Common myeloid progenitor, CD34-positive (primary cell): ENCODE results near the gene RNU7-1.

Experiments
- CTCF ChIA-PET: fragments of 350-600 bp; sonication (Branson Sonifier 250); formaldehyde crosslinking; loops from one replicate; lab custom pipeline; 2021; ENCODE audit warnings: antibody characterized with exemption; lab: Charles Lee
- POLR2A ChIA-PET: fragments of 350-600 bp; sonication (Branson Sonifier 250); formaldehyde crosslinking; loops from one replicate; lab custom pipeline; 2021; ENCODE audit warnings: antibody characterized with exemption; lab: Charles Lee
- DNase-seq, 3 donors: peaks; one replicate each; pipeline versions ENCODE4 v3.0.0 to v3.0.0-alpha.2; 2013
- H3K27ac ChIP-seq, 2 experiments: 1 replicate in 1 of 2; 2 replicates in 1 of 2; pipeline ENCODE4 v1.7.0; 2013; ENCODE audit warnings: inconsistent platforms in 2 of 2, low read length in 2 of 2, mild to moderate bottlenecking in 2 of 2, low read depth in 1 of 2, moderate library complexity in 1 of 2; ENCODE audit not compliant: severe bottlenecking in 2 of 2, insufficient read depth in 1 of 2, poor library complexity in 1 of 2
- H3K27me3 ChIP-seq, 5 experiments: replicated peaks in 2 of 5; 1 replicate in 3 of 5; 2 replicates in 2 of 5; pipeline versions ENCODE4 v1.6.1 to v1.7.0; 2013; ENCODE audit warnings: low read length in 4 of 5, mild to moderate bottlenecking in 2 of 5, moderate library complexity in 2 of 5, inconsistent platforms in 1 of 5; ENCODE audit not compliant: insufficient read depth in 5 of 5, control insufficient read depth in 4 of 5
- H3K36me3 ChIP-seq, 4 experiments: 1 replicate in 2 of 4; 2 replicates in 2 of 4; pipeline versions ENCODE4 v1.6.1 to v1.7.0; 2013; ENCODE audit warnings: low read length in 3 of 4, control low read depth in 1 of 4, mild to moderate bottlenecking in 1 of 4; ENCODE audit not compliant: control insufficient read depth in 4 of 4, insufficient read depth in 4 of 4
- H3K4me1 ChIP-seq, 4 experiments: 1 replicate in 3 of 4; 2 replicates in 1 of 4; pipeline versions ENCODE4 v1.6.1 to v1.7.1; 2013; ENCODE audit warnings: low read length in 3 of 4, mild to moderate bottlenecking in 3 of 4, control low read depth in 1 of 4, inconsistent platforms in 1 of 4, moderate library complexity in 1 of 4; ENCODE audit not compliant: control insufficient read depth in 4 of 4, insufficient read depth in 4 of 4; ENCODE audit errors: control extremely low read depth in 1 of 4
- H3K4me3 ChIP-seq, 7 experiments: 1 replicate in 4 of 7; 2 replicates in 3 of 7; pipeline versions ENCODE4 v1.5.1 to v1.7.0; 2013; ENCODE audit warnings: mild to moderate bottlenecking in 7 of 7, low read length in 6 of 7, moderate library complexity in 6 of 7, inconsistent platforms in 2 of 7, low read depth in 2 of 7, control low read depth in 1 of 7; ENCODE audit not compliant: insufficient read depth in 4 of 7, control insufficient read depth in 1 of 7; ENCODE audit errors: extremely low read depth in 1 of 7
- H3K9me3 ChIP-seq, 5 experiments: 1 replicate in 4 of 5; 2 replicates in 1 of 5; pipeline versions ENCODE4 v1.6.1 to v1.7.1; 2013; ENCODE audit warnings: low read length in 4 of 5, mild to moderate bottlenecking in 2 of 5, inconsistent platforms in 1 of 5, low read depth in 1 of 5, moderate library complexity in 1 of 5; ENCODE audit not compliant: control insufficient read depth in 4 of 5, insufficient read depth in 2 of 5; ENCODE audit errors: control extremely low read depth in 1 of 5
- WGBS: methylation state at CpG from one replicate; pipeline ENCODE4 v1.1.5; 2013; ENCODE audit not compliant: insufficient coverage; 5-methylcytosine and 5-hydroxymethylcytosine counted together

Gene RNU7-1

GRCh38 chr12:6925239-6925539 lies 18.4 kb upstream of the RNU7-1 start:
- H3K9me3 ChIP-seq: no peaks in the 10 kb centered on the region
- H3K4me3 ChIP-seq: no peak overlapping the region
- no peak for DNase-seq
- H3K4me1 ChIP-seq: peaks cover 8 to 65% (median 54%) of the 10 kb centered on the region in 4 experiments
- 75% methylated on average over 1 of the region's 1 CpG for WGBS
- H3K27me3 ChIP-seq: no peaks in the 10 kb centered on the region
- ChIA-PET POLR2A (interaction anchor here (1.2 to 1.7 kb wide), 4 partner anchors 12 to 20 kb away, joined by 3 to 15 read pairs (median 5); partner anchors contain the start of genes C12orf57 and RNU7-1), CTCF (interaction anchor here (0.8 to 9.1 kb wide), 24 partner anchors 8 to 188 kb away, joined by 3 to 124 read pairs (median 8); partner anchors contain the start of genes C12orf57, C1RL, ENO2 and LRRC23)
- peak overlapping the region in 1 of 2 experiments; percentile 20 for H3K27ac ChIP-seq
- peaks cover 0 to 13% (median 5%) of the 10 kb centered on the region in 4 experiments for H3K36me3 ChIP-seq

- H3K27me3 ChIP-seq: no peaks in the 10 kb centered on the region
- peak overlapping the region in 1 of 2 experiments; percentile 20 for H3K27ac ChIP-seq
- POLR2A ChIA-PET: interaction anchor here (1.2 to 1.7 kb wide), 4 partner anchors 12 to 19 kb away, joined by 3 to 15 read pairs (median 5); partner anchors contain the start of genes C12orf57 and RNU7-1
- peaks cover 8 to 65% (median 54%) of the 10 kb centered on the region in 4 experiments for H3K4me1 ChIP-seq
- peaks cover 0 to 13% (median 4%) of the 10 kb centered on the region in 4 experiments for H3K36me3 ChIP-seq
- 69% methylated on average over 5 of the region's 8 CpGs for WGBS
- no peak for DNase-seq
- CTCF ChIA-PET: interaction anchor here (0.5 to 9.1 kb wide), 24 partner anchors 9 to 188 kb away, joined by 3 to 124 read pairs (median 8); partner anchors contain the start of genes C12orf57, C1RL, ENO2 and LRRC23
- no peaks in the 10 kb centered on the region for H3K9me3 ChIP-seq
- no peak overlapping the region for H3K4me3 ChIP-seq
Measured at GRCh38 chr12:6925540-6926279, 17.9 kb upstream of the RNU7-1 start.

- peaks cover 8 to 61% (median 49%) of the 10 kb centered on the region in 4 experiments for H3K4me1 ChIP-seq
- CTCF ChIA-PET: interaction anchor here (2.9 to 9.1 kb wide), 6 partner anchors 10 to 186 kb away, joined by 11 to 124 read pairs (median 31); partner anchors contain the start of genes LRRC23 and SPSB2
- peak in 2 of 3 donors; percentile 58 to 69 for DNase-seq
- H3K27me3 ChIP-seq: no peaks in the 10 kb centered on the region
- POLR2A ChIA-PET: interaction anchor here (0.6 to 3.0 kb wide), 4 partner anchors 10 to 280 kb away, joined by 3 to 8 read pairs (median 4); partner anchors contain the start of genes C12orf57 and RNU7-1
- no peaks in the 10 kb centered on the region for H3K9me3 ChIP-seq
- peaks cover 0 to 3% (median 0%) of the 10 kb centered on the region in 4 experiments for H3K36me3 ChIP-seq
- H3K4me3 ChIP-seq: peak within 1 kb of the TSS; percentile 67 to 86 (median 78)
- peak within 1 kb of the TSS; percentile 46 to 77 for H3K27ac ChIP-seq
- WGBS: 0% methylated on average over 35 of the region's 66 CpGs
Measured at GRCh38 chr12:6927379-6928021, 16.1 kb upstream of the RNU7-1 start, which contains the start of gene ATN1. Gene ATN1 (plus strand): TSS chr12:6927959. CDS start chr12:6934002, 6,043 bp downstream.

- CTCF ChIA-PET: interaction anchor here (1.0 to 2.5 kb wide), 3 partner anchors 9 to 25 kb away, joined by 3 to 14 read pairs (median 6); no protein-coding TSS in a partner anchor
- POLR2A ChIA-PET: interaction anchor here (0.6 to 3.0 kb wide), 3 partner anchors 9 to 71 kb away, joined by 3 to 8 read pairs (median 5); partner anchors contain the start of genes C12orf57 and RNU7-1
- WGBS: 0% methylated on average over 20 of the region's 79 CpGs
Measured at GRCh38 chr12:6928022-6928702, 15.5 kb upstream of the RNU7-1 start.

GRCh38 chr12:6928703-6929407 lies 14.8 kb upstream of the RNU7-1 start:
- CTCF ChIA-PET: interaction anchor here (1.0 to 2.5 kb wide), 5 partner anchors 9 to 57 kb away, joined by 3 to 14 read pairs (median 4); no protein-coding TSS in a partner anchor
- POLR2A ChIA-PET: interaction anchor here (1.5 to 3.0 kb wide), 2 partner anchors 8 to 15 kb away, joined by 5 to 8 read pairs; partner anchors contain the start of genes C12orf57 and RNU7-1

More at GRCh38 chr12:6928022-6928702, 15.5 kb upstream of the RNU7-1 start:
- Histone ChIP-seq H3K9me3 (no peaks in the 10 kb centered on the region), H3K27ac (peak overlapping the region; percentile 46 to 73), H3K4me1 (peaks cover 8 to 54% (median 47%) of the 10 kb centered on the region in 4 experiments), H3K4me3 (peak overlapping the region; percentile 45 to 86 (median 78)), H3K27me3 (no peaks in the 10 kb centered on the region), H3K36me3 (no peaks in the 10 kb centered on the region)
- DNase-seq: no peak

More at GRCh38 chr12:6928703-6929407, 14.8 kb upstream of the RNU7-1 start:
- H3K9me3 ChIP-seq: no peaks in the 10 kb centered on the region
- peaks cover 8 to 51% (median 46%) of the 10 kb centered on the region in 4 experiments for H3K4me1 ChIP-seq
- H3K36me3 ChIP-seq: peaks cover 0 to 7% (median 2%) of the 10 kb centered on the region in 4 experiments
- no peak for DNase-seq
- no peaks in the 10 kb centered on the region for H3K27me3 ChIP-seq
- peak overlapping the region; percentile 45 to 84 (median 73) for H3K4me3 ChIP-seq
- WGBS: 5% methylated on average over 13 of the region's 19 CpGs
- peak overlapping the region; percentile 46 to 73 for H3K27ac ChIP-seq
